SU-DHL-6 (cell line): ENCODE data around the gene BRAT1.

Experiments used
- H2AFZ ChIP-seq: fragments of 200-600 bp; sonication (generic); 2 replicates; pipeline ENCODE4 v1.6.1; 2014; ENCODE audit warnings: low read depth, mild to moderate bottlenecking, moderate library complexity, mixed read lengths, antibody characterized with exemption, low read length; ENCODE audit not compliant: severe bottlenecking
- H3F3A ChIP-seq: fragments of 200-600 bp; shearing (Covaris generic); 2 replicates; pipeline ENCODE4 v1.6.0; 2016; ENCODE audit warnings: antibody characterized with exemption, mild to moderate bottlenecking; ENCODE audit not compliant: insufficient read depth
- H3K27ac ChIP-seq: fragments of 200-600 bp; sonication (generic); 2 replicates; pipeline ENCODE4 v1.5.1; 2016; ENCODE audit warnings: low read depth, mild to moderate bottlenecking, low read length, moderate library complexity, mixed read lengths
- H3K27me3 ChIP-seq: fragments of 200-600 bp; sonication (generic), shearing (Covaris generic); 2 replicates; pipeline ENCODE4 v1.6.0; 2014; ENCODE audit warnings: mild to moderate bottlenecking, low read length
- H3K36me3 ChIP-seq: fragments of 200-600 bp; sonication (generic); 2 replicates; pipeline ENCODE4 v1.6.1; 2014; ENCODE audit warnings: mild to moderate bottlenecking, low read length, mixed read lengths
- H3K4me2 ChIP-seq: fragments of 300-600, 200-600 bp; shearing (Covaris generic), sonication (generic); 2 replicates; pipeline ENCODE4 v1.6.0; 2014; ENCODE audit warnings: low read length, low read depth, mild to moderate bottlenecking; ENCODE audit not compliant: poor library complexity, severe bottlenecking
- H3K4me3 ChIP-seq: fragments of 200-600 bp; sonication (generic); 2 replicates; pipeline ENCODE4 v1.5.1; 2014; ENCODE audit warnings: antibody characterized with exemption, low read length, mild to moderate bottlenecking, mixed read lengths; ENCODE audit not compliant: insufficient read depth, poor library complexity, severe bottlenecking
- H3K79me2 ChIP-seq: fragments of 200-600 bp; sonication (generic); 2 replicates; pipeline ENCODE4 v1.6.1; 2014; ENCODE audit warnings: mild to moderate bottlenecking, low read length, moderate library complexity; ENCODE audit not compliant: insufficient read depth
- H3K9ac ChIP-seq: fragments of 200-600 bp; sonication (generic); 2 replicates; pipeline ENCODE4 v1.7.0; 2014; ENCODE audit warnings: mild to moderate bottlenecking, low read length
- H3K9me2 ChIP-seq: fragments of 200-600 bp; sonication (generic); replicated peaks from 2 replicates; pipeline ENCODE4 v1.6.1; 2014; ENCODE audit warnings: low read length; ENCODE audit not compliant: insufficient read depth
- H3K9me3 ChIP-seq: fragments of 200-600 bp; sonication (generic); 2 replicates; pipeline ENCODE4 v1.6.1; 2014; ENCODE audit warnings: low read length, mixed read lengths; ENCODE audit not compliant: insufficient read depth
- H4K20me1 ChIP-seq: fragments of 200-600 bp; sonication (generic); 2 replicates; pipeline ENCODE4 v1.6.1; 2014; ENCODE audit warnings: low read depth, mild to moderate bottlenecking, antibody characterized with exemption, low read length, moderate library complexity, mixed read lengths
- CTCF ChIP-seq: fragments of 200-600 bp; sonication (generic); IDR thresholded peaks from one replicate; pipeline ENCODE4 v1.5.1; 2017; ENCODE audit warnings: antibody characterized with exemption, mild to moderate bottlenecking, low read length, moderate library complexity; ENCODE audit not compliant: insufficient read depth, poor library complexity, severe bottlenecking
- EZH2phosphoT487 ChIP-seq: fragments of 200-600 bp; sonication (generic), shearing (Covaris generic); conservative IDR thresholded peaks from 2 replicates; pipeline ENCODE4 v1.6.1; 2018; ENCODE audit warnings: mild to moderate bottlenecking, antibody characterized with exemption, low read length, moderate library complexity, mixed read lengths

The BRAT1 gene

DNA sequence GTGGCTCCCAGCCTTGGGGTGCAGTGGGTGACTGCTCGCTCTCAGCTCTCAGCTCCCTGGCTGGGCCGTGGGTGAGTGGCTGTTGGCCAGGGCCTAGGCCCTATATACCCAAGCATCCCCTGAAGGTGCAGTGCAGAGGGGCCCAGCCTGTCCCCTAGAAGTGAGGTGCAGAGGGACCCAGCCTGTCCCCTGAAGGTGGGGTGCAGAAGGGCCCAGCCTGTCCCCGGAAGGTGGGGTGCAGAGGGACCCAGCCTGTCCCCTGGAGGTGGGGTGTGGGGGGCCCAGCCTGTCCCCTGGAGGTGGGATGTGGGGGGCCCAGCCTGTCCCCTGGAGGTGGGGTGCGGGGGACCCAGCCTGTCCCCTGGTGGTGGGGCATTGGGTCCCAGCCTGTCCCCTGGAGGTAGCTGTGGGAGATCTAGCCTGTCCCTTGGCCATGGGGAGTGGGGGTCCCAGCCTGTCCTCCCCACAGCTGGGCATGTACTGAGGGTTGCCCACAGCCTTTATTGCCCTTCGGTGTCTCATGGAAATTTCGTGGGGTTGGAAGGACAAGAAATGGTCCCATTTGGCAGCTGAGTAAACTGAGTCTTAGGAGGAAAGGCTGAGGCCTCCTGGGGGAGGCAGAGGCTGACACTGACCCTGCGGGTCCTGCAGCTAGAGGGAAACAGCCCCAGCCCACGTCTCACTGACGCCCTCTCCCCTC is 53.2 kb downstream of the BRAT1 start:
- no peak overlapping the region for H3K27ac ChIP-seq
- H3K9ac ChIP-seq = no peak overlapping the region

GRCh38 chr7:2500701-2501100 is 54.6 kb downstream of the BRAT1 start:
- H3K9ac ChIP-seq = no peak overlapping the region

More for the DNA sequence above, 53.2 kb downstream of the BRAT1 start:
- Histone ChIP-seq H3K36me3 (no peaks in the 10 kb centered on the region), H3K9me3 (no peaks in the 10 kb centered on the region), H3K27me3 (no peaks in the 10 kb centered on the region), H3K4me2 (no peak overlapping the region), H2AFZ (no peak overlapping the region), H3K9me2 (no peaks in the 10 kb centered on the region), H3F3A (no peaks in the 10 kb centered on the region), H4K20me1 (no peaks in the 10 kb centered on the region), H3K4me3 (no peak overlapping the region), H3K79me2 (no peaks in the 10 kb centered on the region)
- TF ChIP-seq CTCF = no peak
- no peak for TF ChIP-seq EZH2phosphoT487

DNA sequence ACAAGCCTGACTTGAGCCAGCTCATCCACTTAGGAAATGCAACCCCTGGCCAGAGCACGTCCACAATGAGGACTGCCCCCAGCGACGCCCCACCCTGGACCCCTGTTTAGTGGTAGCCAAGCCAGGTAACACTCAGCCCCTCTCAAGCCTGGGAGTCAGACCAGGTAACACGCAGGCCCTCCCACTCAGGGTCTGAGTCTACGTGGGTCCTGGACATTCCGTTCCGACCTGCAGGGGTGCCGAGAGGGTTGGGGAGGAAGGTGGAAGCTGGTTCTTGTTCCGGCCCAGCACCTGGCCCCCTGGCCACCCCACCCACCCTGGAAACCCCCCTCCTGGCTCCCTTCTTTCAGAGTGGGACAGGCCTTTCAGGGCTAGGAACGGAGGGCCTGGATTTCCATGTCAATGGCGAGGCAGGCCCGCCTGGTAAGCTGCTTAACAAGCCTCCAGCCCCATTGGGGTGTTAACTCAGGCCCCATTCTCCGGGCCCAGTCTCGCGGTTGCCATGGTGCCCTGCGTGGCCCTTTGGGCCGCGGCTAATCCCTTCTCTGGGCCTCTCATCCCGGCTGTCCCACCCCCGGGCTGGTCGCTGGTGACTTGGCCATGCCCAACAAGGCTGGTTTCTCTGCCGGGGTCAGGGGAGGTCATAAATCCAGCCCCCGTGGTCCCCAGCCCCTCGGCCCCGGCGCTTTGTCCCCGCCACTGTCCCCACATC is 55.4 kb downstream of the BRAT1 start:
- H4K20me1 ChIP-seq = no peaks in the 10 kb centered on the region
- no peaks in the 10 kb centered on the region for H3K27me3 ChIP-seq
- H3K9me2 ChIP-seq = no peaks in the 10 kb centered on the region
- no peaks in the 10 kb centered on the region for H3F3A ChIP-seq
- TF ChIP-seq EZH2phosphoT487 (no peak), CTCF (no peak)
- H3K4me3 ChIP-seq = no peak overlapping the region
- H3K9ac ChIP-seq = no peak overlapping the region
- no peaks in the 10 kb centered on the region for H3K79me2 ChIP-seq
- H2AFZ ChIP-seq = no peak overlapping the region
- H3K27ac ChIP-seq = no peak overlapping the region
- H3K9me3 ChIP-seq = no peaks in the 10 kb centered on the region
- no peaks in the 10 kb centered on the region for H3K36me3 ChIP-seq
- H3K4me2 ChIP-seq = no peak overlapping the region

More at GRCh38 chr7:2500701-2501100, 54.6 kb downstream of the BRAT1 start:
- no peak overlapping the region for H2AFZ ChIP-seq
- H3K79me2 ChIP-seq = no peaks in the 10 kb centered on the region
- H3K9me2 ChIP-seq = no peaks in the 10 kb centered on the region
- H3K27me3 ChIP-seq = no peaks in the 10 kb centered on the region
- H4K20me1 ChIP-seq = no peaks in the 10 kb centered on the region
- H3K27ac ChIP-seq = no peak overlapping the region
- no peaks in the 10 kb centered on the region for H3F3A ChIP-seq
- no peak overlapping the region for H3K4me3 ChIP-seq
- H3K9me3 ChIP-seq = no peaks in the 10 kb centered on the region
- H3K4me2 ChIP-seq = no peak overlapping the region
- no peaks in the 10 kb centered on the region for H3K36me3 ChIP-seq
- TF ChIP-seq CTCF = no peak
- no peak for TF ChIP-seq EZH2phosphoT487
